Superior temporal gyrus (tissue), 1 donor: ENCODE results near the gene PNPLA2.

Experiments
- DNase-seq: peaks from one replicate; pipeline ENCODE4 v3.0.0-alpha.2; 2016; ENCODE audit errors: extremely low spot score

PNPLA2 gene

DNA sequence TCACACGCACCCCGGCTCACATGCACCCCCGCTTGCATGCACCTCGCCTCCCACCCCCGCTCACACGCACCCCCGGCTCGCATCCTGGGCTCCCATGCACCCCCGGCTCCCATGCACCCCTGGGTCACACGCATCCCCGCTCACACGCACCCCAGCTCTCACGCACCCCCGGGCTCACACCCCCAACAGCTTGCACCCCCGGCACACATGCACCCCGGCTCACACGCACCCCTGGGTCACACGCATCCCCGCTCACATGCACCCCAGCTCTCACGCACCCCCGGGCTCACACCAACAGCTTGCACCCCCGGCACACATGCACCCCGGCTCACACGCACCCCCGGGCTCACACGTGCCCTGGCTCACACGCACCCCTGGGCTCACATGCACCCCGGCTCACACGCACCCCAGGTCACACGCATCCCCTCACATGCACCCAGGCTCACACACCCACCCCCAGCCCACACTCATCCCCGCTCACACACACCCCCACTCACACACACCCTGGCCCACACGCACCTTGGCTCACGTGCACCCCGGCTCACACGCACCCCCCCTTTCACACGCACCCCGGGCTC lies 40.1 kb downstream of the PNPLA2 start:
- DNase-seq: no peak

DNA sequence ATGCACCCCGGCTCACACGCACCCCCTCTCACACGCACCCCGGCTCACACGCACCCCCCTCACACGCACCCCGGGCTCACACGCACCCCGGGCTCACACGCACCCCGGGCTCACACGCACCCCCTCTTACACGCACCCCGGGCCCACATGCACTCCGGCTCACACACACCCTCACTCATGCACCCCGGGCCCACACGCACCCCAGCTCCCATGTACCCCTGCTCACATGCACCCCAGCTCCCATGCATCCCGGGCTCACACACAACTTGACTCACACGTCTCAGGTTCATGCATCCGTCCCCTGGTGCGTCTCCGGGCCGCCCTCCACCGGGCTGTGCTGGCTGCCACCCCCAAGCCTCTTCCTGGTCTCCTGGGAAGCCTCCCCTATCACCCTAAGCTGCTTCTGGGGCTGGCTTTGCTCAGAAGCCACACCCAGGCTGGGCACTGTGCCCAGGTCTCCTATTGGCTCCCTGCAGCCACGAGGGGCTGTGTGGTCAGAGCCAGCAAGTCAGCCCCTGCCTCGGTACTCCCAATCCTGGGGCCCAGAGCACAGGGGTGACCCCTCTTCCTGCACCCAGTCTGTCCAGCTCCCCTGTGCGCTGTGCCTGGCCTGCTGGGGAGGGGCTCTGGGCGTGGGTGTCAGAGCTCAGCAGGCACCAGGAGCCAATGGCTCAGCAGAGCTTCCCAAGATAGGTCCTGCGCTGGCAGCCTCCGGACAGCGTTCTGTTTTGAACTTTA lies 40.8 kb downstream of the PNPLA2 start:
- peak; percentile 79 for DNase-seq

DNA sequence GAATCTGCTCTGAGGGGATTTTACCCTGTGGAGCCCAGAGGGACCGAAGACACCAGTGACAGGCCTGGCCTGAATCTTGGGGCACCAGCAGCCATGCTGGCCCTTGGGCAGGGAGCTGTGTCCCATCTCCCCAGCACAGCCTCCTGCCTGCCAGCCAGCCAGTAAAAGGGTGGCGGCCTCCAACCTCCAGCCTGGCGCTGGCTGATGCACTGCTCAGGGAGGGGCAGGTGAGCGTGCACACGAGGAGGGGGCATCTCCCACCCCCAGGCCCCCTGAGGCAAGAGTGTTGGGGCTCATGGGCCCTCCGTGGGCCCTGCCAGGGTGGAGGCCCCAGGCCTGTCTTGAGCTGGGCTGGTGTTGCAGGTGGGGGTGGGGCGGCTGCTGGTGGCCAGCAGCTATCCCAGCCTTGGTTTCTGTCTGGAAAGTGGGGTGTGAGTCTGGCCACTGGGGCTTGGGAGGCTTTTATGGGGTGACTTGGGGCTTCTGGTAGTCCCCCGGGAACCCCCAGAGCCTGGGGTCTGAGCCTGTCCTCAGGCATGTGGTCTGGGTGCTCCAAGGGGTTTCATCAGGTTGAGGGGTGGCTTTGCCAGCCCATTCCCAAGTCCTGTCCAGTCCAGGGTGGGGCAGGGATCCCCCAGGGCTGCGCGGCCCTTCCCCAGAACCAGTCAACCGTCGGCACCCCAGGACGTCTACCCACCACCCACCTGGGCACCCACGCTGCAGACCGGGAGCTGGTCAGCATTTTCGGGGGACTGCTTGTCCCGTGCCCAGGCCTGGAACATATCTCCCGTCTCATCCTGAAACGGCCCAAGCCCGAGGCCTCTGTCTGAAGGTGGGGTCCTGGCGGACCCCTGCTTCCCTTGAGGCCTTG lies 41.8 kb downstream of the PNPLA2 start:
- DNase-seq: no peak

DNA sequence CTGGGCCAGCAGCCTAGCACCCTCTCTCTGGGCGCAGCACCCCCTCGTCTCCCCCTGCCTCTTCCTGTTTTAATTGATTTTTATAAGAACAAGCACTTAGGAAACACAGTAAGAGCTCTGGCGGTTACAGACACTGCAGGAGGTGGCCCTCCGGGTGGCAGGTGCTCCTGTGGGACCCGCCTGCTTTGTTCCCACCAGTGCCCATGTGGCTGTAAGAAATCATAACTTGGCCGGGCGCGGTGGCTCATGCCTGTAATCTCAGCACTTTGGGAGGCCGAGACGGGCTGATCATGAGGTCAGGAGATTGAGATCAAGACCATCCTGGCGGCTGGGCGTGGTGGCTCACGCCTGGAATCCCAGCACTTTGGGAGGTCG lies 42.4 kb downstream of the PNPLA2 start:
- no peak for DNase-seq

DNA sequence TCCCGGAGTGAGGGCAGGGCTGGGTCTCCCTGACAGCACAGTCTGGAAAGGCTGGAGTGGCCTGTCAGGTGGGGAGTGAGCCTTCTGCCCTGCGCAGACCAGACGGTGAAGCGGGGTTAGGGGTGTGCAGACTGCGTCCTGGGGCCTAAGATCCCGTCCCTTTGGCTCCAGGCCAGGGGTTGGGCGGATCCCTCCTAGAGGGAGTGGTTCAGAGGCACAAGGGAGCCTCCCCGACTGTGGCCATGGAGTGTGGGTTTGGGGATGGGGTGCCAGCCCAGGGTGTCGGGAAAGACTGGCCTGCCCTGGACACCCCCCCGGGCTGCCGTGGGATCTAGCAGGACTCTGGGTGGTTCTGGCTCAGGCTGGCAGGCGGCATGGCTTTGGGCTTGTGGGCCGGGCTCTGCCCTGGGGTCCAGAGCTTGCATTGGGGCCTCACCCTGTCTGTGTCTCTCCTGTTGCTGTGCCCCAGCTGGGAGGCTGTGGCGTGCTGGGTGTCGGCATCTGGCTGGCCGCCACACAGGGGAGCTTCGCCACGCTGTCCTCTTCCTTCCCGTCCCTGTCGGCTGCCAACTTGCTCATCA lies 43.5 kb downstream of the PNPLA2 start:
- no peak for DNase-seq

DNA sequence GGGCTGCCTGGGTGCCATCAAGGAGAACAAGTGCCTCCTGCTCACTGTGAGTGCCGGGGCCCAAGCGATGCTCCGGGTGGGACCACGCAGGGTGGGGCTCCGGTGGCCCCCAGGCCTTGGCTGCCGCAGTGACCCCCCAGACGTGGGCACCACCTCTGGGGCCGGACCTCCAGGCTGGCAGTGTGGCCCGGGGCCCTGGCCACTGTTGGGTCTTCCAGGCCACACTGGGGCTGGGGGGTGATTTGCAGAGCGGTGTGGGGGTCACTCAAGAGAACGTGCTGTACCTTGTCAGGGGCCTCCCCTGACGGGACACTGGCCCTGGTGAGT lies 43.9 kb downstream of the PNPLA2 start:
- no peak for DNase-seq

DNA sequence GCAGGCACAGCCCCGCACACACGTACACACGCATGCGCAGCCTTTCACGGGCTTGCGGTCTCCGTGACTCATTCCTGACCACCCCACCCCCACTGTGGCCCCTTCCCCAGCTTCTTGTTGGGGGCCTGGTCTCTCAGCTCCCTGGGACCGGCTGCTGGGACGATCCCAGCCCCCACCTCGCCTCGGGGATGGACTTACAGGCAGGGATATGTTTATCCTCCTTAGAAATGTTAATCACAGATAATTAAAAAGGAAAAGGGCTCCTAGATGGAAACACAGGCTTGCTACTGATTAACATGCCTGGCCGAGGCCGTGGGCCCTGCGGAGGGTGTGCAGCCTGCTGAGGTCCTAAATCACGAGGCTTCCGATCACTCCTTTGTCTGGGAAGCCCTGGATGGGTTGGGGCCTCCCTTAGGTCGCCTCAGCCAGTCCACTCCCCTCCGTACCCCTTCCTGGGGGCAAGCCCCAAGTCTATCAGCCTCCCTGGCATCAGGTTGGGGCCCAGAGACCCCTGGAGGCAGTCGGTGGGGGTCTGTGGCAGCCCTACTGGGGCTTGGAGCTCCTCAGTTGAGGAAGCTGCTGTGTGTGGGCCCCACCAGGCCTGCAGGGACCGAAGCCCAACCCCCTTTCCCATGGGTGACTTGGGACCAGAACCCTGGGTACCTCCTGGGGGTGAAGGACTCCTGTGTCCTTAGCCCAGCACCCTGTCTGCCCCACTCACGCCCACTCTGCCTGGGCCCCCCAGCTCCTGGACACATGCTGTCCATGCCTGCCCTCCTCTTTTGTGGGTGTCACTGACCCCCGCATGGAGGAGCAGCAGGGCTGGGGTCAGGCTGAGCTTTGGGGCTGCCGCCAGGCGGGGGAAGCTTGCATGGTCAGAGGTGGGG lies 44.6 kb downstream of the PNPLA2 start:
- DNase-seq: no peak

DNA sequence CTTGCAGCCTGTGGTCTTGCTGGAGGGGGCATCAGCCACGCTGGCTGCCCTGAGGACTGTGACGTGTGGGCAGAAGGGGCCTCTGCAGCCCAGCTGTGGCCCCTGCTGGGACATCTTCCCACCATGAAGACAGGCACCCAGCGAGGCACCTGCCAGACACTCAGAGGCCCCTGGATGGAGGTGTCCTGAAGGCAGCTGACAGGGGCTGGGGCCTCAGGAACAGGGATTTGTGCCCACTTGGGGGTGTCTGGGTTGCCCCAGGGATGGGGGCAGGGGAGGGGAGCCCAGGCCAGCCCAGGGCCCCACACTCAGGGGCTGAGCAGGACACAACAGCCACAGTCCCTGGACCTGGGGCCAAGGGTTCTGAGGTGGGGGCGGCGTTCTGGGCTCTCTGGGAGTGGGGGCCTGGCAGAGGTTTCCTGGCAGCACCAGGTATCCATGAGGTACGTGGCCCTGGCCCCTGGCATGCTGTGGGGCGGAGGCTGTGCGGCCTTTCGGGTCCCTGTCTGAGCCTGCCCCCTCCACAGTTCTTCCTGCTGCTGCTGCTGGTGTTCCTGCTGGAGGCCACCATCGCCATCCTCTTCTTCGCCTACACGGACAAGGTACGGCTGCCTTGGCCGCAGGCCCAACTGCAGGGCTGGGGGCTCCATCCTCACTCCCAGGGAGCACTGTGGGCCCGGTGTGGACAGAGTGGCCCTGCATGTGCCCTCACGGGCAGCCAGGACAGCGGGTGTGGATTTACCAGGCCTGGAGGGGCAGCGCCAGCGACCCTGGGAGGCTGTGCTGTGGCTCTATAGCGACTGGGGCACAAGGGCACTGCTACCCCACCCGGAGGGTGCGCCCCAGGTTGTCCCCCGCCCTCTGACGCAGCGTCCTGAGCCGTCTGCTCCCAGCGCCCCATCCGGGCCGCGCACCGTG lies 45.5 kb downstream of the PNPLA2 start:
- DNase-seq: no peak

DNA sequence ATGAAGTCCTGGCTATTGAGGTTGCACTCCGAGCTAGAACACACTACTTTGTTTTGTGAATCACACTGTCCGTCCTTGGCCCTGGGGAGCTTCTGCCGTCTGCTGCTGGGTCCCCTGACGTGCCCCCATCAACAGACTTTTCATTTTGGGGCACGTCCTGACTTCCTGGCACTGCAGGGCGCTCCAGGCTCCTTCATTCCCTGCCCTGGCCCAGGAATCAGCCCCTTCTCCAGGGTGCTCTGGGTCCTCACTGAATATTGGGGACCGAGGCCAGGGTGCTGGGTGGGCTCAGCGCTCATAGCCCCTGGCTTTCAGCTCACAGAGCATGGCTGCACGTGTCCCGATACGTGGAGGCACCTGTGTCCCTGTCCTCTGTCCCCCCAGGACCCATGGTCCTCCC lies 46.2 kb downstream of the PNPLA2 start:
- DNase-seq: no peak

DNA sequence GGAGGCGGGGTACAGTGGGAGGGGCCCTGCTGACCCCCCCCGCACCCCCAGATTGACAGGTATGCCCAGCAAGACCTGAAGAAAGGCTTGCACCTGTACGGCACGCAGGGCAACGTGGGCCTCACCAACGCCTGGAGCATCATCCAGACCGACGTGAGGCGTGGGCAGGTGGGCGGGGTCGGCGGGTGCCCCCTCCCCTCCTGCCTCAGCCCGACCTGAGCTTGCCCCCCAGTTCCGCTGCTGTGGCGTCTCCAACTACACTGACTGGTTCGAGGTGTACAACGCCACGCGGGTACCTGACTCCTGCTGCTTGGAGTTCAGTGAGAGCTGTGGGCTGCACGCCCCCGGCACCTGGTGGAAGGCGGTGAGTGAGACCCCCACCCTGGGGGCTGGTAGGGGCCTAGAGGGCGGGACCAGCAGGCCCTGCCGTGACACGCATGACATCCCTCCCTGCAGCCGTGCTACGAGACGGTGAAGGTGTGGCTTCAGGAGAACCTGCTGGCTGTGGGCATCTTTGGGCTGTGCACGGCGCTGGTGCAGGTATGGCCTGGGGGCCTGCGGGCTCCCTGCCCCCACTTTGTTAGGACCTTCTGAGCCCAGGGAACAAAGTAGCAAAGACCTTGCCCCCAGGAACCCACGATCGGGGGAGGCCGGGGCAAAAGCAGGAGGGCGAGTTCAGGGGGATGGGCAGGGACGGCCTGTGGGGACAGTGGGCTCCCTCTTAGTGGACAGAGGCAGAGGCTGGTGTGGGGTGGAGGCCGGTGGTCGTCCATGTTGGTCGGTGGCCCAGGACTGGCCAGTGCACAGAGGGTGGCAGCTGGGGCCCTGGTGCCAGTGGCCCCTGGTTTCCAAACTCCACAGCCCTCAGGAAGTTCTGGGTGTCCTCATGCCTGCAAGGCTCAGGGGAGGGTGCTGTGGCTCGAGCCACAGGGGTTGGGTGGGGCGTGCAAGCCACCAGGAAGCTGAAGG lies 47.0 kb downstream of the PNPLA2 start:
- DNase-seq: no peak

DNA sequence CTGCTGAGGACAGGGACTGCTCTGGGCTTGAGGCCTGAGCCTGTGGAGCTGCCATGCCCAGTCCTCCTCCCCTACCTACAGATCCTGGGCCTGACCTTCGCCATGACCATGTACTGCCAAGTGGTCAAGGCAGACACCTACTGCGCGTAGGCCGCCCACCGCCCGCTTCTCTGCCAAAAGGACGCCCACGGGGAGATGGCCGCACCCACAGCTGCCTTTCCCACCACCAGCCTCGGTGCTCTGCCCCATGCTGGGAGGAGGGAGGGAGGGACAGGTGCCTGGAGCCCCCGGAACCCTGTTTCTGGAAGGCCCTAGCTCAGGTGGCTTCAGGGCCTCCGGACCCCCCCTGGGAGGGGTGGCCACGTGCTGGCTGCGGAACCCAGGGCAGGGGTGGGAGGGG lies 47.8 kb downstream of the PNPLA2 start:
- DNase-seq: no peak

DNA sequence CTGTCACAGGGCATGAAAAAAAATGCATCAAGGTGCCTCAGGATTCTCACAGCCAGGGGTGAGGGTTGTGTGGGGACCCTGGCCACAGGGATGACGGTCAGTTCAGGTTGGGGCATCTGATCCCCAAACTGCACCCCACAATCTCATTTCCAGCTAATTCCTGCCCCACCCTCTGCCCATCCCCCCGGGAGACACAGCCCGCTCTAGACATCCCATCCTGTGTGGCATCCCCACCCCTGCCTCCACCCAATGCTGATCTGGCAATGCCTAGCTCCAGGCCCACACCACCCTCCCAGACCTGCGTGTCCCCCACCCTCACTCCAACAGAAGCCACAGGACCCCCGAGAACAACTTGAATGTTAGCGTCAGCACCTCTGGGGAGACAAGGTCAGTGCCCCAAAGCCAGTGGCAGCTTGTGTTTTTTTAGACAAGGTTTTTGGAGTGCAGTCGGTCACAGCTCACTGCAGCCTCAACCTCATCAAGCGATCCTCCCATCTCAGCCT lies 49.2 kb downstream of the PNPLA2 start:
- DNase-seq: no peak

DNA sequence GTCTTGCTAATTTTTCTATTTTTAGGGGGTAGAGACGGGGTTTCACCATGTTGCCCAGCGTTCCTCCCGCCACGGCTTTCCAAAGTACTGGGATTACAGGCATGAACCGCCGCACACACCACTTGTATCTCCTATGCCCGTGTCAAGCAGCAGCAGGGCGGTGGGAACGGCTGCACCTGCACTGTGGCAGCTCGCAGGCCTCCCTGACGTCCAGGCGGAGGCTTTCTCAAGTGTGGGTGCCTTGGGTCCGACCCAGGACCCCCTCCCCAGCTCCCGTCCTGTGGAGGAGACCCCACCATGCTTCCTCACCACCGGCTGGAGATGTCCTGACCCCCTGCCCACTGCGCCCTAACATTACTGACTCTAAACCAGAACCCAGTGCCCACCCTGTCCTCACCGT lies 49.7 kb downstream of the PNPLA2 start:
- DNase-seq: no peak

DNA sequence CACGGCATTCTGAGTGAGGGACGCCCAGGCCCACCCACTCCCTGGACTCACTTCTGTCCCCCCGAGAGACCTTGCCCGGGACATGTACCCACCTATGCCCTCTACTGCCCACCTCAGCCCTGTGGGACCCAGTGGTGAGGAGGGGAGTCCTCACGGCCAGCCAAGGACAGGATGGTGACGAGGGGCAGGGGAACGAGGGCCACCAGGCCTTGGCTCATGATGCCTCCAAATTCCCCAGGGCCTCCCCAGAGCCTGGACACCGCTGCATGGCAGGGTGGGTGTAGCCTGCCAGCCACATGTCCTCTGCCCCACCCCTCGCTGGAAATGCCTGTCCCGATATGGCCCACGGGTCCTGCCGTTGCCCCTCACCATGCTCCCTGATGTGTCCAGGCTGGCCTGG lies 50.1 kb downstream of the PNPLA2 start:
- no peak for DNase-seq

DNA sequence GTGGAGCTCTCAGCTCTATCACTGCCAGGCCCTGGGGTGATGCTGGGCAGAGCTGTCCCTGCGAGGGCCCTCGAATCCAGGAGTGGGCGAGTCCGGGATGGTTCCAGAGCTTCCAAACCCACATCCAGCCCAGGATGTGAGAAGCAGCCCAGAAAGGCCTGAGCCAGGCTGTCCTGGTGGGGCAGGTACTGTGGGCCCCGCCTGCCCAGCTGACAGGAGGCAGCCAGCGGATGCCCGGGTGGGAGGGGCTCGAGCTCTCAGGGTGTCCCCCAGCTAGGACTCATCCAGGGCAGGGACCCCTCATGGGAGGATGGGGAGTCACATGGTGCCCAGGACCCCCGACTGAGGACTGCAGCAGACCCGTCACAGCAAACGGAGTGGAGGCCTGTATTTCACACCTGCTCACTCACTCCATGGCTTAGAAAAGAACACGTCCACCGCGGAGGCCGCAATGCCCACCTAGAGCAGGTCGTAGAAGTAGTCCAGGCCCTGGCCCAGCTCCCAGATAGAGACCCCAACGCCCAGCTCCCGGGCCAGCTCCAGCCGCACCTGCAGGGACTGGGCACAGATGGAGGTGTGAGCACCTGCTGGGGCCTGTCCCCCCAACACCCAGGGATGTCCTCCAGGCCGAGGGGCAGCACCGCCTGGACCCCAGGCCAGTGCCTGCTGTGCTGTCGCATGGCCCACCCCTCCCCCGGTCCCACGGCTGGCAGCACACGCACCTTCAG lies 50.8 kb downstream of the PNPLA2 start:
- no peak for DNase-seq

DNA sequence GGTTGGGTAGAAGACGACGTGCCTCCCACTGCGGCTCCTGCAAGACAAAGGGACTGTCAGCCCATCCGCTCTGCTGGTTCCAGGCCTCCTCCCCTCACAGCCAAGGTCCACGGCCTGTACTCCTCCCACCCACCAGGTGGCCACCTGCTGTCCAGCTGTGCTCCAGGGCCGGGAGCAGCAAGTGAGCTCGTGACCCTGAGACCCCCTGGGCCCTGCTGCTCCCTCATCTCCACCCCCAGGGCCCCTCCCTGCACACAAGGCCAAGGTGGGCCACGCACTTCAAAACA lies 51.4 kb downstream of the PNPLA2 start:
- DNase-seq: no peak

DNA sequence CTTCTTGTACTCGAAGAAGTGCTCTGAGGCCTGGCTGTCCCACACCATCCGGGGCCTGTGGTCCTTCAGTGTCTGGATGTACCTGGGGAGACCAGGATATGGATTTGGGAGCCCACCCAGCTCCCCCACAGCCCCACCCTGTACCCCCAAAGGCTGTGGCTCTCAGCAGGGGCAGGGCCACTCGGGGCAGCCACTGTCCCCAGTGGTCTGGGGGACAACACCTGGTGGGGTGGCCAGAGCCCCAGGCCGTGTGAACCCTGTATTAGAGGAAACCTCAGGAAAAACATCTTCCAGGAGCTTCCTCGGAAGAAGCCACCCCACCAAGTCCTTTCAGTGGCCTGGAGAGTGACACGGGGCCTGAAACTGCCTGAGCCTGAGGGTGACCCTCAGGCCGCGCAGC lies 51.7 kb downstream of the PNPLA2 start:
- DNase-seq: no peak

DNA sequence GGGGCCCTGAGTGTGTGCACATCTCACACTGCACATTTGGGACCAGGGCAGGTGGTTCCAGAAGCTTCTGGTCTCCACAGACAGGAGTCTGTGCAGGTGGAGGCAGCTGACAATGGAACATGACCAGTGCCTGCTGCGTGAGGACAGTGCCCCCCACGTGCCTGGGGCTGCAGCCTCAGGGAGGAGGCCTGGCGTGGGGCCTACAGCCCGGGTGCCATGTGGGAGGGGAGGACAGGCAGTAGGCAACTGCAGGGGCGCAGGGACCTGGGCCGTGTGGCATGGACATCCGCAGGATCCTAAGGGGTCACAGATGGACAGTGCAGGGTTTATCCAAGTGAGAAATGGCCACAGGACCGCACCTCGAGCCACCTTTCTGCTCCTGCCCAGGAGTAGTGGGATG lies 52.8 kb downstream of the PNPLA2 start:
- no peak for DNase-seq

DNA sequence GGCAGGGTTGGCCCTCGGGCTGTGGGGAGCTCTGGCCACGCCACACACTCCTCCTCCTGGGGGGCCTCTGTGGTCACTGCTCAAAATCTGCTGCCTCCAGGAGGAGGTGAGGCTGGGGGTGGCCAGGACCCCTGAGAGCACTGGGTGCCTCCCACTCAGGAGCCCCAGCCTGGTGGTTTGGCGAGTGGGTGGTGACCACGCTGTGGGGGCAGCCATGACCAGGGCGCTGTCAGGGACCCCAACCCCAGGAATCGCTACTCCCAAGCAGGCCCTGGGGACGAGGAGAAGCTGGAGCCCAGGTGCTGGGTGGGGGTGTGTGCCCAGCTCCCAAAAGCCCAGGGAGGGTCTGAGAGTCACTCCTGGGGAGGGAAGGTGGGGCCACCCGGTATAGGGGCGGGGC lies 54.1 kb downstream of the PNPLA2 start:
- no peak for DNase-seq
